COLO829 (cell line): ENCODE data around the gene CCDC184.
"Not testable (repeated sequence)": the region's sequence is repeated elsewhere in the genome, so short reads cannot be mapped to it uniquely, and the experiment has no call there.

Source experiments
- DNase-seq: peaks from one replicate; pipeline ENCODE4 v3.0.0; 2012; ENCODE audit warnings: low spot score

CCDC184 gene

DNA sequence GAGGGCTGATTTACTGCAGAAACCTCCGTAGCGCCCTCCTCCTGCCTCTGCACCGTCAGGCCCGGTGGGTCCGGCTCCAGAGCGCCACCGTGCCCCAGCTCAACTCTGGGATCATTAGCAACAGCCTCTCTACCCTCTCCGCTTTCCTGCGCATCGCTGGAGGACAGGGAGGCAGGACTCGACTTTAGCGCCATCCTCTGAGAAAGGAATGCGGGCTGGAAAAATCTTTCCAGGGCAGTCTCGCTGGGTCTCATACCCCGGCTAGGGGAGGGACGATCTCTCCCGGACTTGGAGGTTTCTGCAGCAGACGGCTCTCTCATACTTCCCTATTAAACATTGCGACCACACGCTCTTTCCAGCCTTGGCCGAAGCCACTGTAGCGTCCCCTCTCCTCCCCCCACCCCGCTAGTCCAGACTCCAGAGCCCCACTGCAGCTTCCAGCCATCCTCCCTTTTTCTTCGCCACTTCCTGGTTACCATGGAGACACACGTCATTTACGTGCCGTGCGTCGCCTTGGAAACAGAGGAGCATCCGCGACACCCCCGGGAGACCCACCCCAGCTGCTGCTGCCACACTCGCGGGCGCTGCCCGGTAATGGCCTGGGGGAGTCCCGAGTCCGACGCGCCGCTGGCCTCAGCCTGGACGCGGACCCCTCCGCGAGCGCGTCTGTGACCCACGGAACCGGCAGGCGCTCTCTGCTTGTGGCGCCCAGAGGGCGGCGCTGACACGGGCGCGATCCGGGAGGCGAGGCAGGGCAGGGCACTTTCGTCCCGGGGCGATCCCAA, at the start of gene CCDC184:
CCDC184 (plus strand) TSS at position 554 of the 785 bp plus-strand sequence. CDS start 479 bp downstream, outside the sequence.
- DNase-seq, result peak; percentile 45

DNA sequence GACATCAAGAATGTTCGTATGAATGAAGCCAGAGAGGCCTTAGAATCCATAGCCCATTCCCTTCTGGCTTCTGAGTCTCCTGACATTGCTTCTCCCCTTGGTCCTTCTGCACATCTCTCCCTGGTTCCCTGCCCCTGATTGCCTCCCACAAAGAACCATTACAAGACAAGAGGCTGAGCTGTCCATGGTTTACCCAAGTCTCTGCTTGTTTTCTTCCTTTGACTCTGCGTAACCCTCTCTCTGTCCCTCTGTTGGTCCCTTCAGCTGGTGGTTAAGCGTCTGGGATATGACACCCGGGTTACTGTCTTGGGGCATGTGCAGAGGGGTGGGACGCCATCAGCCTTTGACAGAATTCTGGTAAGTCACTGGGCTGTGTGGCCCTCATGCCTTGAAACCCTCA, 48.4 kb upstream of the CCDC184 start:
- DNase-seq, result no peak

DNA sequence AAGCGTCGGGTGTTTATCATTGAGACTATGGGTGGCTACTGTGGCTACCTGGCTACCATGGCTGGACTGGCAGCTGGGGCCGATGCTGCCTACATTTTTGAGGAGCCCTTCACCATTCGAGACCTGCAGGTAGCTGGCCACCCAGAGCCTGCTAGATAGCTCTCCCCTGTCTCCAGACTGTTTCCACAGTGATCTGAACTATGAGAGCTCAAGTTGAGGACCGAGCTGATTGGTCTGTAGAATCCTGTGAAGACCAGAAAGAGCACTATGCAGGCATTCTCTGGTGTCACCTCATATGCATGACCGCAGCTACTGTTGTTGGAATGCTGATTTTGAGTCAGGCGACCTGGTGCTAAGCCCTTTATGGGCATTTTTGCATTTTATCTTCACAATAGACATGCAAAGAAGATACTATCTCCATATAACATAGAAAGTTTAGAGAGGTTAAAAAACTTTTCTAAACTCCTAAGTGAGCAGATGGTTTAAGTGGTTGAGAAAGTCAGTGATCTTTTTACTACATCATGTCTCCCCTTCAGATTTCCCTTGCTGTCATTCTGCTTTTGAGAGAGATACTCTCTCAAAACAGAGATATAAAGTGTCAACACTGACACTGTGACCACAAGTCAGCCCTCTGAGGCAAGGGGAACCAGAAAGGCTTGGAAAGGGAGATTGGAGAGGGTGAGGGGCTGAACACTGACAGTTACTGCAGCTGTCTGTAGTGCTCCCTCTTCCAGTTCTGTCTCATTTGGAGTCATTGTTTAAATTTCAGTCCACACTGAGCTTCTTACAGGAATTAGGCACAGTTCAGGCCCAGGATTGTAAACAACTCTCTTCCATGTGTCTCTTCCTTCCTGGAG, 40.4 kb upstream of the CCDC184 start:
- no peak for DNase-seq

DNA sequence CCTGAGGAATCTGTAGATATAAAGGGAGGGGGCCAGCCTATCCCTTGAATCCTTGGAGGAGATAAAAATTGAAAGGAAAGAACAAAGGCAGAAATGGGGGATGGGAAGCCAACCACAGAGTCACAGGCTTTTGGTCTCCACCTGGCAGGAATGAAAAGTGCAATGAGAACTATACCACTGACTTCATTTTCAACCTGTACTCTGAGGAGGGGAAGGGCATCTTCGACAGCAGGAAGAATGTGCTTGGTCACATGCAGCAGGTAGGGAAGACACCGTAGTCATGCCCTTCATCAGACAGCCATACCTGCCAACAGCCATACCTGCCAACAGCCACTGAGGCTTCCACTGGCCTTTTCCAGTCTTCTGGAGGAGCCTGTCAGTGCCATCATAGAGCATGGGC, 39.5 kb upstream of the CCDC184 start:
- DNase-seq, result no peak

DNA sequence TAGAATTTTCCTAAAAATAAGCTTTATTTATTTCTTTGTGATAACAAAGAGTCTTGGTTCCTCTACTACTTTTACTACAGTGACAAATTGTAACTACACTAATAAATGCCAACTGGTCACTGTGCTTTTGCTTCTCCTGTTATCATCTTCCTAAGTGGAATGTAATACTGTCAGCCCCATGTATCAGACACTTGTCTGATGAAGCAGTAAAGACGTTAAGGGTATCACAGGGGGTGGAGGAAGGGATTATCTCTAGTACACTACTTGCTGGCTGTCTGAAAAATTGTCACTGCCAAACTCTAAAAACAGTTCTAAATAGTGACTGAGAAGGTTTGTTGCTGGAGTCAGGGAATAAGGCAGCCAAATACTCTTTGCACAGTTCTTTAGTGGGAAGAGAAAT, 37.5 kb upstream of the CCDC184 start:
- DNase-seq, result no peak

DNA sequence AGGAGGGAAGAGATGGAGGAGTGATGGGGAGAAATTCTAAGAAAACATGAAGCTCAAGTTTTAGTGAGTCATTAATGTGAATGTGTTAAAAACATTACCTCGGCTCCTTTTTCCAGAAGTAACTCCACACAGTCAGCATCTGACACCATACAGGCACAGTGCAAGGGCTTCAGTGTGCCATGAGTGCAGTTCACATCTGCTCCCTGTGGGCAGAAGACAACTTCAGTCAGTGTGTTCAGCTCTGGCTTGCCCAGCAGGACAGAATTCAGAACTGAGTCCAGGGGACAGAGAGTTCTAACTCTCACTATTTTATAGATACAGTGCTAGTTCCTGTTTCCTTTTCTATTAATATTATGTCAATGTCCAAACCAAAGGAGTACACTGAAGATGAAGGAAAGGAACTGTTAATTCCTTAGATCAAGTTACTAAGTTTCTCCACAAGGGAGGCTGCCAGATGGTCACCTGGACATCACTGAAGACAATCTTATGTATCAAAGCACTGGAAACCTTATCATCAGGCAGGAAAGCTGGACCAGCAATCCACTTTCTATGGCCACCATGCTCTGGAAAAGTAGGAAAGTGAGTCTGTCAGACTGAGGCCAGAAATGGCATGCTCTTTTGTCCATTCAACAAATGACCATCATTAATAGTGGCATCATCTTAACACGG, 32.2 kb upstream of the CCDC184 start:
- DNase-seq, result no peak

DNA sequence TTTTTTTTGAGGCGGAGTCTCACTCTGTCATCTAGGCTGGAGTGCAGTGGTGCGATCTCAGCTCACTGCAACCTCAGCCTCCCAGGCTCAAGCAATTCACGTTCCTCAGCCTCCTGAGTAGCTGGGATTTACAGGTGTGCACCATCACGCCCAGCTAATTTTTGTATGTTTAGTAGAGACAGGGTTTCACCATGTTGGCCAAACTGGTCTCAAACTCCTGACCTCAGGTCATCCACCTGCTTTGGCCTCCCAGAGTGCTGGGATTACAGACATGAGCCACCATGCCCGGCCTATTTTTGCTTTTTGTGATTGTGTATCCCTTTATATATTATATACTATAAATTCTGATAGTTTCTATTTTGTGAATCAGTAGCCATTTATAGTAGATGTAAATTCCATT, 27.7 kb upstream of the CCDC184 start:
- not testable (repeated sequence) for DNase-seq

DNA sequence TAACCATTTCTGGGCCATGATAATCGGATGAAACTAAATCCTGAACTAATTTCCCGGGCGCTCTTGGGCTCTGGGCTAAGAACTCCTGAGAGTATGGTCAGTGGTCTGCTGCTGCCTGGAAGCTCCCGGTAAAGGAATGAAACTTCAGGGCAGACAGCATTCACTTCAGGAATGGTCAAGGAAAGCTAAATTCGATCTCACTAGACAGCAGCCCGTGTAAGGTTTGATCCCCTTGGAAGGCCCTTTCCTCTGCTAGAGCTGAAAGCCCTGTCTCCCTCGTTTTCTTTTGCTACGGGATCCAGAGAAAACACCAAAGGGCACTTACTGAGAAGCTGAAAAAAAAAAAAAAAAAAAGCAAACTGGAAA, 26.8 kb upstream of the CCDC184 start:
- no peak for DNase-seq

DNA sequence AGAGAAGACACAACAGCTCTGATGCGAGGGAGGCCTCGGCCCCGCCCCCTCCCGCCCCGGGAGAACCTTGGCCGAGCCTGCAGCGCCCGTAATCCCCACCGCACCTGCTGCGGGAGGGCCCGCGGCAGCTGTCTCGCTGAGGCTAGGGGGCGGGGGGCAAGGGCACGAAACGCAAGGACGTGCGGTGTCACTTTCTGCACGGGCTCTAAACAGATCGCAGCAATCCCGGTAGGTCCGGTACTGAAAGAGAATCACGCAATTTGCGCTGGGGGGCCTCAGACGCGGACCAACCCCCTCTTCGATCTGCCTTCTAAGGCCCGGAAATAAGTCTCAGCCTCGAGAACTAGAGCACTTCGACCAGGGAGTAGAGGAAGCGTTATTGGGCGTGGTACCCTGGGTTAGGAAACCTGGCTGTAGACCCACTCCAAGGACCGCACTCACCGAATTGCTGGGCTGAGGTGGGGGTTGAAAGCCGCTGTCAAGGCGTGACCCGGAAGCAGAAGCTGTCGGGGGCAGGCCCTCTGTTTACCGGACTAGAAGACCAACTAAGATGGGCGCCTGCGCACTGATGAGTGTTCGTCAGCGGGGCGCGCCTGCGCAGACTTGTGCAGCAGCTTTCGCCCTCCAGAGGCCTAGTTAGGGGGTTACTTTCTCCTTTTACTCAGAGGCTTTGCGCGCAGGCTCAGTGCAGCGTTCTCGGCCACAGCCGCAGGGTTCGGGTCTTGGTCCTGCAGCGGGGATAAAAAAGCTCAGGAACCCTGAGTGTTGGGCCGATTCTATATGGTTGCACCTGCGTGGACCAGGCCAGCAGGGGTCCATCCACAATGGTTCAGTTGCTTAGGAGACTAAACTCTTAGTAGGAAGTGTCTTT, 26.2 kb upstream of the CCDC184 start, which contains the start of gene ASB8:
ASB8 (minus strand) TSS at position 498 of the 871 bp plus-strand sequence. CDS start 4,019 bp downstream, outside the sequence.
- peak; percentile 97 for DNase-seq

DNA sequence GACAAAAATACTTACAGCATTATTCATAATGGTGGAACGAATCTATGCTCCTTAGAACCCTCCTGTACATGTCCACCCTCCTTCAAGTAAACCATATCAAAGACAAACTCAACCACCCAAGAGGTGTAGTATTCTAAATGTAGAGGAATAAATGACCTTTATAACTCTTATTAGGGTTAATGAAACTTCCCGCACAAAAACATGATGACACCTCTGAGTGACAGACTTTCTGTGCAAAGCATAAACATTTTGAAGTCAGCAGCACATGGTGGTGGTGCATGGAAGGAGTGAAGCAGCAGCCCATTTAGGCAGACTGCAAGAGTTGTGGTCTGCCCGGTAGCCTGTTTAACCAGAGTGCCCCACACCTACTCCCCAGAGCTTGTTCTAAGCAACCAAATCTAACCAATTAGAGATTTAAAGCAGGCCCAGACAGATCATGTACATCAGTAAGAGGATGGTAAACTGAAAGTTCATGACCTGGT, 25.5 kb upstream of the CCDC184 start:
- no peak for DNase-seq

DNA sequence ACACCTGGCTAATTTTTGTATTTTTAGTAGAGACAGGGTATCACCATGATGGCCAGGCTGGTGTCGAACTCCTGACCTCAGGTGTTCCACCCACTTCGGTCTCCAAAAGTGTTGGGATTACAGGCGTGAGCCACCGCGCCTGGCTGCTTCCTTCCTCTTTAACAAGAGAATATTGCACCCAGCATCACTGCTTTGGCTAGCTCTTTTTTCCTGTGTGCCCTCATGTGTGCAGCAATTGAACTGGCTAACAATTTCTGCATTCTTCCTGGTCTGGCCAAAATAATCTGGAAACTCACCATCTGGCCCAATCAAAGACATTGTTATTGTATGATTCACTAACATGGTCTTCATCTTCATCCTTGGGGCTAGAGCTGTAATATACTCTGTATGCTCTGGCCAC, 23.4 kb upstream of the CCDC184 start:
- DNase-seq, result no peak

DNA sequence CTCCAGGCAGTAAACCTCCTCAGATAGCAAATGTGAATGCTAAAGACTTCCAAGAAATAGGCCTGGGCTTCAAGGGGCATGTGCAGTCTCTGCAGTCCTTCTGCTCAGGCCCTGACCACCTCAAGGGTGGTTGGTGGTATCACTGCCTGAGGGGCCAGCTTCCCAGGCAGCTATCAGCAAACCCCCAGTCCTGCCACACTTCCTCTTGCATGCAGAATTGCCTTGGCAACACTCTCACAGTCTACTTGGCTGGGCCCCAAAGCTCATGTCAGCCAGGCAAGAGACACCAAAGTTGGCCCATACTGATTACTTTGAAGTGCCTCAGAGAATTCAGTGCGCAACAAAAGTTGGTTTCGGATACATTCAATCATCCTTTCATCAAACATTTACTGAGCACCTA, 22.6 kb upstream of the CCDC184 start:
- no peak for DNase-seq

DNA sequence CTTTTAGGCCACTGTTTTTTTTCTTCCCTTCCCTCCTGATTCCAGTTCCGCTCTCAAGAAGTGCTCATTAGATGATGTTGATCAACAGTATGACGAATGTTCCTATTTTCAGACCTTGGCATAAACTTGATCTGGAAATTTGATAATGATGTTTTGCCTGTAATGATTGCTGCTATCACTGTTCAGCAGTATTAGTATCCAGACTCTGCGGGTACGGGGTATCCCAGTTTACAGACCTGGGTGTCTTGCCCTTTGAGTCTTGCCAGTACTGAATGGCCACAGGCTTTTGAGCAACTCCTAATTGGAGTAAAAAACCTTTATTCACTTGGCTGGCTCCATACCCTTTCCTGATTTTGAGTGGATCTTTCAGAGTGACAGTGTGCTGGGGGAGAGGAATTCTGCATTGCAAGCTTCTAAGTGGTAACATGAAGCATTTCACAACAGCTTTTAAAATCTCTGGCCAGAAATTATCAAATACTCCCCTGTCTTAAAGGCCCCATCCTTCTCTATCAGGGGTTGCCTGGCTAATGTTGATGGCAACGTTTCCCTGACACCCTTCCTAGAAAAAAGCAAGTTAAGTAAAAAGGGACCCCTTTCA, 20.2 kb upstream of the CCDC184 start:
- no peak for DNase-seq

DNA sequence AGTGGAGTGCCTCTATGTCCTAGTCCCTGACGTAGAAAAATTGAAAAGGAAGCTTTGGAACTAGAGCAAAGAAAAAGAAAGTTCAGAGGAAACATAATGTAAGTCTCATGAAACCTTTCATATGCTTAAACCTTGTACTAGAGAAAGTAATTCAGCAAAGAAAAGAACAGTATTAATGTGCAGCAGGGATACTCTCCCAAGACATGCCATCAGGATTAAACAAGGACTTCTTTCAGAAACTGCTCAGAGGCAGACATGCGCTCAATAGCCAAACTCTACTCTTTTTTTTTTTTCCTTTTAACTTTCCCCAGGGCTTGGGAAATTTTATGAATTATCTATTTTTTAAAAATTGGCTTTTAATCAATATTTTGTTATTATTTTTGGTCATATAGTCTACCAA, 19.0 kb upstream of the CCDC184 start:
- peak; percentile 57 for DNase-seq

DNA sequence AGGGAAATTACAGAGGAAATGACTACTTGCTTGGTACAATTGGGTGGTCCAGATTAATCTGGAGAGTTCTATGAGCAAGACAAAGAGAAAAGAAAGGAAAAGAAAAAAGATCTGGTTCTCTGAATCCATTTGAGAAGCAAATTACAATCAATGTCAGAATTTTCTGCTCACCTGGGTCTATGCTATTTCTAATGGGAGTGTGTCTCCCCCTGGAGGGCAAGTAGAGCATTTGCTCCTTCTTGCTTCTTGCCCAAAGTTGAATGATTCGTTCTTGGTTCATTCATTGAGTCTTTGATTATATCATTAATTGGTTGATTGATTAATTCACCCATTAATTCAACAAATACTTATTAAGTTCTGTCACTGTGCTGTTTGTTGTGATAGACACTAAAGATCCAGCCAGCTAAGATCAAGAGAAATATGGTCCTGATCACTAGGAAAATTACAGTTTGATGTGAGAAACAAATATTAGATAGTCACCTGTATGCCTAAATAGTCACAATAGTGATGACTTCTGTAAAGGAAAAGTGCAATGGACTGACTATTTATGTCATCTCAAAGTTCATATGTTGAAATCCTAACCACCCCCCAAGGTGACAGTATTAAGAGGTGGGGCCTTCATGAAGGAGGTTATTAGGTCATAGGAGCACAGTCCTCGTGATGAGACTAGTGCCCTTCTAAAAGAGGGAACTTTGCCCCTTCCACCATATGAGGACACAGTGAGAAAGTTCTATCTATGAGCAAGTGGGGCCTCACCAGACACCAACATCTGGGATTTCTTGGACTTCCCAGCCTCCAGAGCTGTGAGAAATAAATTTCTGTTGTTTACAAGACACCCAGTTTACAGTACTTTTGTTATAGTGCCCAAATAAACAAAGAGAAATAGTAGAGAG, 18.1 kb upstream of the CCDC184 start:
- peak; percentile 48 for DNase-seq

DNA sequence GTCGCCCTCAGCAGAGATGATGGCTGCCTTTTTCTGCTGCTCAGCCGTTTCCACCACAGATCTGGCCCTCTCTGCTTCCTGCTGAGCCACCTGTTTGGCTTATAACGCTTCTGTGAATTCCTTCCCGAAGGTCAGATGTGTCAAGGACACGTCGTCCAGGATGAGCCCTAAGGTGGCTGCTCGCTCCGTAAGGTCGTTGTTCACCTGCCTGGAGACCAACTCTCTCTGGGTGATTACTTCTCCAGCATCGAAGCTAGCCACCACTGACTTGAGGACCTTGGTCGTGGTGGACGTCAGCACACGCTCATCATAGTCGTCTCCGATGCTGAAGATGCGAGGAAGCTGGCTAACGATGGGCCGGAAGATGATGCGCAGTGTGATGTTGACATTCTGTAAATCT, 14.4 kb upstream of the CCDC184 start:
- no peak for DNase-seq

DNA sequence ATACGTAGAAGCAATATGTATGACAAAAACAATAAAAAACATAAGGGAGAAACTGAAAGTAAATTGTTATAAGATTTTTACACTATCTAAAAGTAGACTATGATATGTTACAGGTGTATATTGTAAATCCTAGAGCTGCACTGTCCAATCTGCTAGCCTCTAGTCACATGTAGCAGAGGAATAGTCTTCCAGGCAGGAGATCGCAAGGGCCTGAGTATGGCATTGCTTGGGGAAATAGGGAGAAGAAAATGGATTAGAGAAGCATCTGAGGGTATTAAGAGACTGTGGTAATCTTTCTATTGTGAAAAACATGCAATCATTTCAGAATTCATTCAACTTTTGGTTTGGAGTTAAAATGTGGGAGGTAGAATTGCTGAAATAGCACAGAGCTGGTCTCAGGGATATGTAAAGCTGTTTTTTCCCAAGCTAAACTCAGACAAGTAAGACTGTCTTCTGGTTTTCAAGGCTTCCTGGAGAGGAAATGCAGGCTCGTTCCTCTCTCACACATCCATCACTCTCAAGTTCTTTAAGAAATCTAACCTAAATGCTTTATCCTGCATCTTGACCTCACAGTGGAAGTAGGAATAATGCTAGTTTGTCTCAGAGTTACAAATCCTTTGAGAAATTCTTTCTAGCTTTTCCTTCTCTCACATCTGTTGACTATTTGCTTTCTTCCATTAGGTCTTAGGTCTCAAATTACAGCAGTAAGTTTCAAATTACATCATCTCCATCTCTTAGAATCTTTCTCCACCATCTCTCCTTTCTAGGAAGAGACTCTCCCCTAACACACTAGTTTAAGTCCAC, 7.6 kb upstream of the CCDC184 start:
- no peak for DNase-seq

DNA sequence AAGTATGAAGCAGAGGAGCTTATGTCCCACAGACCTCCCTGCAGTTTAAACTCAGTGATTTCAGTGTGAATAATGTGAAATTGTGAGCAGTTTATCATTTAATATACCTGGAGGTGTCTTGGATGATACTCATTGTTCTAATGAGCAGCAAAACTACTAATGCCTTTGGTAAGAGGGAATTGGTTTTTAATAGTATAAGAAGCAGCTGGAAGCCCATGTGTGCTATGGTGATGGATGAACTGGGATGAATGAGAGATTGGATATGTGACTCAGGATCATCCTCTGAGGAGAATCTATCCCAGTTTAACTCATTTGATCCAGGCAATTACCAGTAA, 7.1 kb upstream of the CCDC184 start:
- no peak for DNase-seq

DNA sequence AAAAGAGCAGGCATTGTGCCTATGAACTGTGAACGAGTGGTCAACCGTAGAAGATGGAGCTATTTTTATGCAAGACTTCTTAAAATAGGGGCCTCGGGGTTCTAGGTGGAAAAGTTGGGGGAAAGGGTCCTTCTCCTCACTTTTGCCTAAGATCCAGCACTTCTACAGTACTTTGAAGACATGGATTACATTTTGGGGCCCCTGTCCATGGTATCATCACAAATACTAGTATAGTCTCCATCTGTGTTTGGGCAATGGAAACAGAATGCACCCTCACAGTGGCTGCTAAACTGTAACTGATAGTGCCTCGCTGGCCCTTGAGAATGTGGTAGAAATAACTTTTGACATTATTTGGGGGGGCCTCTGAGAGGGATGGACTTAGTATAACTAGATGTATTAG, 5.5 kb upstream of the CCDC184 start:
- no peak for DNase-seq
